Fibroblast of the aortic adventitia (primary cell): Measurements from ENCODE around the gene VRK3. TPM values are rescaled to one million over a fixed set of nuclear protein-coding genes. Genes with fewer than 3 reads are reported as not detected.

ENCODE experiments used
- DNase-seq: peaks from one replicate; pipeline ENCODE4 v3.0.0-alpha.2; 2010; ENCODE audit warnings: low read depth
- H3K4me3 ChIP-seq: 2 replicates; pipeline ENCODE4 v1.5.1; 2011; ENCODE audit warnings: low read depth, mild to moderate bottlenecking, control low read depth, low read length, moderate library complexity
- CTCF ChIP-seq: IDR thresholded peaks from 2 replicates; pipeline ENCODE4 v1.5.1; 2011; ENCODE audit warnings: mild to moderate bottlenecking, low read length, control low read depth, inconsistent platforms; ENCODE audit not compliant: insufficient read depth
- total RNA-seq: library from RNA; depleted of rRNA; stranded (reverse); fragments of >200 nt; gene quantifications from 2 replicates; pipeline ENCODE4 v1.2.3, GENCODE V29; 2012; ENCODE audit warnings: low replicate concordance

VRK3 gene
- total RNA-seq, 1 donor, result 30.6 TPM

GRCh38 chr19:50044922-50045321 is 19.8 kb upstream of the VRK3 start:
- TF ChIP-seq CTCF, result no peak
- DNase-seq, result no peak
- no peak overlapping the region for H3K4me3 ChIP-seq

DNA sequence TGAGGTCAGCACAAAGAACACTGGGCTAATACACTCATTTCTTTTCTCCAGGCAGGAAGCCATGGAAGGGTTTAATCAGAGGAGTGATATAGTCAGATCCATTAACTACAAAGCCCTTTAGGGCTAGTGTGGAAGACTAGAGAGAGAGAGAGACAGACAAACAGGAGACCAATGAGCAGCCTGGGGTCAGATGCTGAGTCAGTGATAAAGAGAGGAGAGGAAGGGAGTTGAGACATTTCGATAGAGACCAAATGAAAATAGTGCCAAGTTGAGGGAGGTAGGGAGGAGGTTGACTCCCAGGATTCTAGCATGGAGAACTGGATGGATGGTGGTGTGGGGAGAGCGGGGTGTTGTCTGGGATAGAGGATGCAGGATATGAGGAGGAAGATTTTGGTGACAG is 18.8 kb upstream of the VRK3 start:
- no peak overlapping the region for H3K4me3 ChIP-seq
- TF ChIP-seq CTCF, result no peak
- DNase-seq, result no peak

- DNase-seq, result no peak
- no peak overlapping the region for H3K4me3 ChIP-seq
- no peak for TF ChIP-seq CTCF
These were observed 17.3 kb upstream of the VRK3 start for GRCh38 chr19:50042363-50043024.

GRCh38 chr19:50040967-50041366 is 15.8 kb upstream of the VRK3 start:
- TF ChIP-seq CTCF, result no peak
- DNase-seq, result no peak
- H3K4me3 ChIP-seq, result no peak overlapping the region

- TF ChIP-seq CTCF, result no peak
- DNase-seq, result no peak
- no peak overlapping the region for H3K4me3 ChIP-seq
These were observed 14.8 kb upstream of the VRK3 start for GRCh38 chr19:50039968-50040367.

GRCh38 chr19:50036908-50037307 is 11.7 kb upstream of the VRK3 start:
- no peak overlapping the region for H3K4me3 ChIP-seq
- DNase-seq, result no peak
- no peak for TF ChIP-seq CTCF

DNA sequence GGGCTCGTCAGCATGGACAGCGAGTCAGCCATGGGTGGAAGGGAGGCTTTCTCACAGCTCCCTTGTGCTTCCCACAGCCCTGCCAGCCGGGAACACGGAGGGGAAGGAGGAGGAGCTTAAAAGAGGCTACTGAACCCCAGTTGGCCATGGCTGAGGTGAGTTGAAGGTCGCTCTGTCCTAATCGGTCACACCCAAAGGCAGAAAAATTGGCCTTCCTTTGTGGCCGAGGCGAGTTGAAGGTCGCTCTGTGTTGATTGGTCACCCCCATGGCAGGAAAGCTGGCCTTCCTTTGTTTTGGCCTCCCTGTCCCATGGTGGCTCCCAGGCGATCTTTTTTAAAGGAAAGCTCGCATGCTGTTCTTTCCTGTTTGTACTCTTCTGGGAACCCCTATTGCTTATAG is 5.8 kb upstream of the VRK3 start:
- DNase-seq, result no peak
- TF ChIP-seq CTCF, result no peak
- no peak overlapping the region for H3K4me3 ChIP-seq
